ENCODE data around the gene LENG8.
A peak's percentile ranks its signal among the peaks of the same experiment; 100 is the strongest.
"Not testable (repeated sequence)": the region's sequence is repeated elsewhere in the genome, so short reads cannot be mapped to it uniquely, and the experiment has no call there.

The LENG8 gene

DNA sequence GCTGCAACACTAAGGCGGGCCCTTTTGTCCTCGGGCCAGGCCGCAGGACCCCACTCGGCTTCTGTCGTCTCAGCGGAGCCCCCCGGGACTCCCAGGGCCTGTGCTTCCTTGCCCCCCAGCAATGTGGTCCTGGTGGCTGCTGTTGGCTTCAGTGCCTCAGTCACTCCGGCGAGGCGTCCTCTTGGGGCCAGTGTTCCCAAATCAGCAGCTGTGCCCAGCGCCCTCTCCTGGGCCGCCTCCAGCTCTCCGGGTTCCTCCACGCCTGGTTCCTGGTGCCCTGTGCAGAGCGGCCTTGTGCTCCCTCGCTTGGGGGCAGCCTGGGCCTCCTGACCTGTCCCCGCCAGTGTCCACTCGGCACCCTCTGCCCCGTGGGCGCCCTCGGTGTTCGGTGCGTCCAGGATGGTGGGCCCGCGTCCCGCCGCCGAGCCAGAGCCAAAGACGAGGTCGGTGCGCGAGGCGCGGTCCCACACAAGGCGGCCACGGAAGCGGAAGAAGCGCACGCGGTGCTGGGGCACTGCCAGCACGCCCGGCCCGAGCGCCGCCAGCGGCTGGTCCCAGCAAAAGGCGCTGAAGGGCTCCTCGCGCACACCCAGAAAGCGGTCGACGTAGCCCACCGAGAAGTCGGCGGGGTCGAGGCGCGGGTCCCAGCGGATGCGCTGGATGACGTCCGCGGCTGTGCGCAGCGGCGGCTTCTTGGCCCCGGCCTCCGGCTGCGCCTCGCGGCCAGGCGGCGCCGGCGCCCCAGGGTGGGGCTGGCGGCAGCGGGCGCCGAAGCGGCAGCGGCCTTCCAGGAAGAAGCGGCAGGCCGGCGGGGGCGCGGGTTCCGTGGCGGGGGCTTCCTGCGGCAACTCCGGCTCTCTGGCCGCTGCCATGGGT, 13.9 kb downstream of the LENG8 start:
- peak; percentile 80 for DNase-seq

GRCh38 chr19:54463531-54464043, 14.6 kb downstream of the LENG8 start, which contains the start of gene LENG9:
LENG9 (minus strand) TSS chr19:54463778; CDS start chr19:54463526, 252 bp downstream.
- DNase-seq: peak; percentile 100

- DNase-seq: peak; percentile 100
Observed at GRCh38 chr19:54464044-54464629, 15.1 kb downstream of the LENG8 start.

DNA sequence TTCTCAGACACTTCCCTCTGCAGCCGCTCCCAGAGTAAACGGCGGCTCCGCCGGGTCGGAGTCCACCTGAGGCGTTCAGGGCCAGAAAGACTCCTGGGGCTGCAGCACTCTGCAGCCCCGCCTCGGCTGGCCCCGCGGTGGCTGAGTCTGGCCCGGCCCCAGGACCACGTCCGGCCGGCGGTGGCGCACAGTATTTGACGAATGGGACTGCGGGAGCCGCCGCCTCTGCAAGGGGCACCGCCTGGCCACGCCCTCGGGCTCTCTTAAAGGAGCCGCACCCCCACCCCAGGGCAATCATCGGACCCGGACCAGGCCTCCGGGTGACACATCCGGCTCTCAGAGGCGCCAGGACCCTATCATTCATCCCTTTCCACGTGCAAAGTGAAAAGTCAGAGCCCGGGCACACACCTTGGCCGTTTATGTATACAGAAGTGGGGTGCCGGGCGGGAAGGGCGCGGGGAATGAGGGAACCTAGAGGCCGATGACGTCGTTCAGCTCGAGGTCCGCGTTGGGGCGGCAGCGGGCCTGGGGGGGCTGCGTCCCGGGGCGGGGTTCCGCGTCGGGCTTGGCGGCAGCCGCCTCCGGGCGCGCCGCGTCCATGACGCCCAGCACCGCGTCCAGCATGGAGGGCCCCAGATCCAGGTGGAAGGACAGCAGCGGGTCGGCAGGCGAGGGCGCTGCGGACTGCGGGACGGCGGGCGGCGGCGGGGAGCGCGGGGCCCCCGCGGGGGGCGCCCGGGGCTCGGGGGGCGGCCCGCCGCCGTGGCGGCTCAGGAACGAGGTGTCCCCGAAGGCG, 15.8 kb downstream of the LENG8 start:
- peak; percentile 92 for DNase-seq

- no peak for DNase-seq
Observed at GRCh38 chr19:54465426-54466109, 16.6 kb downstream of the LENG8 start.

GRCh38 chr19:54466110-54466480, 17.1 kb downstream of the LENG8 start:
- DNase-seq: not testable (repeated sequence)

GRCh38 chr19:54469496-54469934, 20.5 kb downstream of the LENG8 start:
- DNase-seq: no peak

DNA sequence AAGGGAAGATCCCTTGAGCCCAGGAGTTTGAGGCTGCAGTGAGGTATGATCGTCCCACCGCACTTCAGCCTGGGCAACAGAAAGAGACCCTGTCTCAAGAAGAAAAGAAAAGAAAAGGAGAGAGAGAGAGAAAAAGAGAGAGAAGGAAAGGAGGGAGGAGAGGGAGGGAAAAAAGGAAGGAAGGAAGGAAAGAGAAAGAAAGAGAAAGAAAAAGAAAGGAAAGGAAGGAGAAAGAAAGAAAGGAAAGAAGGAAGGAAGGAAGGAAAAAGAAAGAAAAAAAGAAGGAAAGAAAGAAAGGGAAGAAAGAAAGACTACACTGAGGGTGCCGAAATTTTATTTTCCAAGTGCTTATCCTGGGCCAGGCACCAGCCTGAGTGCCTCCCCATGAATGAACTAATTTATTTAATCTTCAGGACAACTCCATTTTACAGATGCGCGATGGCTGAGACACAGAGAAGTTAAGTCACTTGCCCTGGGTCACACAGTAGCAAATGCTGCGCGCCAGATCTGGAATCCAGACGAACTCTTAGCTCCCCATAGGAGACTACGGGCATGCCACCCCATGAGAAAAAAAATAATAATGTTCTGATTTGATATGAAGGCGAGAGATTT, 21.4 kb downstream of the LENG8 start:
- DNase-seq: no peak

DNA sequence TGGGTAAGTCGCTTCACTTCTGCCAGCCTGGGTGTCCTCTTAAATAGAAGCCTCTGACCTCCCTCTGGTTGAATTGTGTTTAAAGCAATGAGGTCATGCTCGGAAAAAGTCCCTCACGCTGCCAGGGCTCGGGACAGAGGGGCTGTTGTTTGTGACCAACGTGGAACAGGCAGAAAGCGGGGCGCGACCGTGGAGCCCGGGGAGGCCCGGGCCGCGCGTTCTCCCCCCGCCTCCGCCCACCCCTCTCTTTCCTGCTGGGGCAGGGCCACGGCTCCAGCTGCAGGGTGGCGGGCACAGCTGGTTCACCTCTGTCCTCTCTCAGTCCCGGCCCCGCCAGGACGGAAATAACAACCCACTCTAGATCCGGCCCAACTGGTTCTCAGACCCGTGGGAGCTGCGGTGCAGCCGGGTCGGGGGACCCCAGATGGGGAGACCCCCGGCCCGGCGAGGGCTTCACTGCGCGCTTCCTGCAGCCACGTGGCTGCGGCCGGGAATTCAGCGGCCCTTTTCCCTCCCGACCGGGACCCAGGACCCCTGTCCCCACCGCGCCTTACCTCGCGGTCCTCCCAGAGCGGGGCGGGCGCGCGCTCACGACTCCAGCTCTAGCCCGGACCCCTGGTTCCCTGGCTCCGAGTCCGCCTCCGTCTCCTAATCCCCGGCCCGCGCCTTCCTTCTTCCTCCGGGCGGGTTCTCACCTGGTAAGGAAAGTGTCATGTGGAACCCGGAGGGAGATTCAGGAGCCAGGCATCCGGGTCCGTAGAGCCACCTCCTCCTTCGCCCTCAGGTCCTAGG, 22.2 kb downstream of the LENG8 start:
- no peak for DNase-seq

- DNase-seq: no peak
Observed at GRCh38 chr19:54473071-54473891, 24.3 kb downstream of the LENG8 start, which contains the start of gene CDC42EP5. CDC42EP5 (minus strand) TSS chr19:54473296; CDS start chr19:54465547, 7,749 bp downstream.

DNA sequence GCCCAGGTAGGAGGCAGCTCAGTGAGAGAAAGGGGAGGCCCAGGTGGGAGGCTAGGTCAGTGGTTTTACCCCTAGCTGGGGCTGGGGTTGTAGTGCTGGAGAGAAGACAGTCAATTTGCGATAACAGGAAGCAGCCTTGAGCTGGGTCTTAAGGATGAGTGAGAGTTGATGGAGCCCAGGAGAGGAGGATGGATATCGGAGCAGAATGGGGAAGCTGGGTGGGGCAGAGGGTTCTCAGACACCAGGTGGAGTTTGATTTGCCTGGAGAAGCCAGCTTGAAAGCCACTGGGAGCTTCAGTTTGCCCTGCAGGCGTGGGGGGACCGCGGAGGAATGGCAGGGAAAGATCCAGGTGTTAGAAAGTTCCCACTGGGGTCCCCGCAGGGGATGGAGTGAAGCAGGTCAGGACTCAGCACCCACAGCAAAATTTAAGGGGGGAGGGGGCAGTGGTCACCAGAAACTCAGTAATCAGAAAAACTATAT, 24.9 kb downstream of the LENG8 start:
- DNase-seq: no peak

DNA sequence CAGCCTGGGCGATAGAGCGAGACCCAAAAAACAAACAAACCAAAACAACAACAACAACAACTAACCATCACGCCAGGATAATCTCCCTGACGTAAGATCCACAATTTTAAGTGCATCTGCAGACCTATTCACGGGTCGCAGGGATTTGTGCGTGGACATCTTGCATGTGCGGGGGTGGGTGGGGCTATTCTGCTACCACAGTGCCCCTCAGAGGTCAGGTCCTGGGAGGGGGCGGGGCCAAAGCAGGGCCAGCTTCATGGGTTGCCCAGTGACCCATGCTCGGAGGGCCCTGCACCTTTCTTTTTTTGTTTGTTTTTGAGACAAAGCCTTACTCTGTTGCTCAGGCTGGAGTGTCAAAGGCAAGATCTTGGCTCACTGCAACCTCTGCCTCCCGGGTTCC, 26.7 kb downstream of the LENG8 start:
- DNase-seq: no peak

DNA sequence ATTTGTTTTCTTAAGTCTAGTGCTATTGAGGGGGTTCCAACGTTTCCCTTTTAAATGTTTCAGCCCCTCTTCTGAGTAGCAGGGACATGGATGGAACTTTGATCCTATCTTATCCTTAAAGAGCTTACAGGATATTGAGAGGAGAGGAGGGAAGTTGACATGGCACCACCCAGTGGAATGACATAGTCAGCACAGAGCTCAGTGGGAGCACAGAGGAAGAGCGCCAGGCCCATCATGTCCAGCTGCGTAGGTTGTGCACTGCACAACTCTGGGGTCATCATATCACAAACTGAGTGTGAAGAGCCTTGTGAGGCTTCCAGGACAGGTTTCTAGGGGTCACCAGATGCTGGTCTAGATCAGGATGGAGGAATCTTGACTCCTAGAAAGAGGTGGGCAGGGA, 28.7 kb downstream of the LENG8 start:
- no peak for DNase-seq

GRCh38 chr19:54478677-54479266, 29.8 kb downstream of the LENG8 start:
- peak; percentile 42 for DNase-seq

DNA sequence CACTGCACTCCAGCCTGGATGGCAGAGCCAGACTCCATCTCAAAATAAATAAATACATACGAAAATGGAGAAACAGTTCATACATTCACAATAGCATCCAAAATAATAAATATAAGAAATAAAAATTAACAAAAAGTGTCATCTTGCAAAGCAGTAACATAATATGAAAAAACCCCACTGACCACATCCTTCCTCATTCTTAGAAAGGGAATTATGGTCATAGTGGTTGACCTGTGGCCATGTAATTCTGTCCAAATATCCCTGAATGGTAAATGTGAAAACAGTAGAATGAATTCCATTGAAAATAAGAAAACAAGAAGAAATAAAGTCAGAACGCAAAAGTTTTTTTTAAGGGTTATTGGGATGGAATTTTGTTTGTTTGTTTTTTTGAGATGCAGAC, 31.1 kb downstream of the LENG8 start:
- peak; percentile 90 for DNase-seq

GRCh38 chr19:54481326-54481930, 32.4 kb downstream of the LENG8 start:
- peak; percentile 50 for DNase-seq

DNA sequence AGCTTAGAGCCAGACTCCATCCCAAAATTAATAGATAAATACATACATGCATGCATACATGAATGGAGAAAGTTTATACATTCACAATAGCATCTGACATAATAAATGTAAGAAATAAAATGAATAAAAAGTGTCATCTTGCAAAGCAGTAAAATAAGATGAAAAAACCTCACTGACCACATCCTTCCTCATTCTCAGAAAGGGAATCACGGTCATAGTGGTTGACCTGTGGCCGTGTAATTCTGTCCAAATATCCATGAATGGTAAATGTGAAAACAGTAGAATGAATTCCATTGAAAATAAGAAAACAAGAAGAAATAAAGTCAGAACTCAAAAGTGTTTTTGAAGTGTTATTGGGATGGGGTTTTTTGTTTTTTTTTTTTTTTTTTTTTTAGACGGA, 33.9 kb downstream of the LENG8 start:
- peak; percentile 88 for DNase-seq

GRCh38 chr19:54484451-54484850, 35.5 kb downstream of the LENG8 start:
- no peak for DNase-seq

- peak; percentile 40 for DNase-seq
Observed at GRCh38 chr19:54485851-54486250, 36.9 kb downstream of the LENG8 start.
